CD1c-positive myeloid dendritic cell (primary cell): ENCODE measurements around the gene NUTM2F.
A peak's percentile ranks its signal among the peaks of the same experiment; 100 is the strongest.
"Not testable (repeated sequence)": the region's sequence is repeated elsewhere in the genome, so short reads cannot be mapped to it uniquely, and the experiment has no call there.

Experiments used
- DNase-seq: peaks from one replicate; pipeline ENCODE4 v3.0.0-alpha.2; 2016; ENCODE audit errors: extremely low spot score

The NUTM2F gene

GRCh38 chr9:94328544-94328943 lies at the start of gene NUTM2F:
Gene NUTM2F, minus strand, starts transcription at chr9:94328644. Its CDS starts 21 bp downstream, at chr9:94328623.
- not testable (repeated sequence) for DNase-seq

GRCh38 chr9:94375197-94375596 lies 46.8 kb upstream of the NUTM2F start:
- DNase-seq = peak; percentile 30

GRCh38 chr9:94374176-94375056 lies 46.0 kb upstream of the NUTM2F start:
- DNase-seq = peak; percentile 93

GRCh38 chr9:94373779-94374175 lies 45.3 kb upstream of the NUTM2F start:
- not testable (repeated sequence) for DNase-seq

GRCh38 chr9:94370266-94370665 lies 41.8 kb upstream of the NUTM2F start:
- not testable (repeated sequence) for DNase-seq

GRCh38 chr9:94364093-94364614 lies 35.7 kb upstream of the NUTM2F start:
- DNase-seq = not testable (repeated sequence)

- not testable (repeated sequence) for DNase-seq
Measured at GRCh38 chr9:94357158-94357557, 28.7 kb upstream of the NUTM2F start.

- DNase-seq = not testable (repeated sequence)
Measured at GRCh38 chr9:94351901-94352723, 23.7 kb upstream of the NUTM2F start.

GRCh38 chr9:94348754-94349153 lies 20.3 kb upstream of the NUTM2F start:
- DNase-seq = not testable (repeated sequence)

DNA sequence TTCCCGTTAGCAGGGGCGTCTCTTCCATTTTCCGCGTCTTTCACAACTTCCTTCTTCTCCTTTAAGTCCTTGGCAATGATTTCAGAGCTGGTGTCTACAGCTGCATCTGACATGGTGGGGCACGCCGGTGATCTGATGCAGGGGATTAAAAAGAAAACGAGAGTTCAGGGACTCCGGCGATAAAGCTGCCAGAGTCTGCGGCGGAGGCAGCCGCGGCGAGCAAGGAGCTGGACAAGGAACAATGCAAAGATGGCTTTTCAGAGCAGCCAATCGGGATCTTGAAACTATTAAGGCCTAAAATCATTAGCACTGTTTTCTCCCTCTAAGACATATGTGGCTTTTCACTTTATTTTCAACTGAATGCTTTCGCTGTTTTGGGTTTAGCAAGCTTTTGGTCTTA lies 19.0 kb upstream of the NUTM2F start:
- DNase-seq = not testable (repeated sequence)

DNA sequence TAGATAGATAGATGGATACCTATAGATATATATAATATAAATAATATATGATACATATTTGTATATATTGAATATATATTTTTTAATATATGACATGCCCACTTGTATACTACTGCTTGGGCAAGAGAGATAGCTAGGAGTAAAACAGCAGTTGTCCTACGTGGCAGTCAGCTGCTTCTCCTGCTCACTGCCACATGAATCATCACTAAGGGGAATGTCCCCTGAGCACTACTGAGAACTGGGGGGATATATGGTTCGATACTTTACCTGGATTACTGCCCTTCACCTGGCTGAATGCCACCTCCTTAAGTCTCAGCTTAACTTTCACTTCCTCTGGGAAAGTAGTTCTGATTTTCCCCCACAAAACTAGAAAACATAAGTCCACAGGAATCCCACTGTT lies 13.3 kb upstream of the NUTM2F start:
- DNase-seq = not testable (repeated sequence)

GRCh38 chr9:94340750-94341149 lies 12.3 kb upstream of the NUTM2F start:
- not testable (repeated sequence) for DNase-seq

DNA sequence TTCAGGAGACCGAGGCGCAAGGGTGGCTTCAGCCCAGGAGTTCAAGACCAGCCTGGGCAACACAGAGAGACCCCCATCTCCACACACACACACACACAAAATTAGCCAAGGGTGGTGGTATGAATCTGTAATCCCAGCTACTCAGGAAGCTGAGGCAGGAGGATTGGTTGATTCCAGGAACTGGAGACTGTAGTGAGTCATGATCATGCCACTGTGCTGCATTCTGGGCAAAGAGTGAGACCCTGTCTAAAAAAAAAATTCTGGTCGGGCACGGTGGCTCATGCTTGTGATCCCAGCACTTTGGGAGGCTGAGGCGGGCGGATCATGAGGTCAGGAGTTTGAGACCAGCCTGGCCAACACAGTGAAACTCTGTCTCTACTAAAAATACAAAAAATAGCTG lies 11.2 kb upstream of the NUTM2F start:
- DNase-seq = peak; percentile 0

DNA sequence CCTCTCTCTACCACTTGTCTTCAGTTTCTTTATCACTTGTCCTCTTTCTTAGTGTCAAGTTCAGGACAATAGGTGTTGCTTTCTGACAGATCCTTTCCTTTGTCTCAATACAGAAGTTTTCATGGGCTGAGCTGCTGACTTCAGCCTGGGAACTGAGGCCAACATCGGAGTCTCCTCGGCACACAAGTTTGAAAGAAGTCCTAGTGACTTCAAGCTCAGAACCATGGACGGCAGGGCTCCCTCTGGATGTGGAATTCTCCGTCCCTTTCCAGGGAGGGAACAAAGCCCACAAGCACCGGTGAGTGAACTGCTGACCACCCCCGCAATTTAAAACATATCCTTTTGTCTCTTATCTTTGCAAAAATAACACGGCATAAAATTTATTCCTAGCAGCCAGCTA lies 10.3 kb upstream of the NUTM2F start:
- DNase-seq = not testable (repeated sequence)

DNA sequence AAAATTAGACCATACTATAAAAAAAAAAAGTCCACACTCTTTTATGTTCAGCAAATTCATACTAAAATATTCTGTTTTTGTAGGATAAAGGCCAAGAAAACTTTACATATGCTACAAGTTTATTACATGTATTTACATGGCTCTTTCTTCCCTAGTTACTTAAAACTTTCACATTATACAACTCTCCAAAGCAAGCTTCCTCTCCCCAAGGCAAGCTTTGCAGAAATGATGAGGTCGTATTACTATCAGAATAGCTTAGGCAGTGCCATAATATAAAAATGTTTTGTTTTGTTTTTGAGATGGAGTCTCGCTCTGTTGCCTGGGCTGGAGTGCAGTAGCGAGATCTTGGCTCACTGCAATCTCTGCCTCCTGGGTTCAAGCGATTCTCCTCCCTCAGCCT lies 8.0 kb upstream of the NUTM2F start:
- not testable (repeated sequence) for DNase-seq

DNA sequence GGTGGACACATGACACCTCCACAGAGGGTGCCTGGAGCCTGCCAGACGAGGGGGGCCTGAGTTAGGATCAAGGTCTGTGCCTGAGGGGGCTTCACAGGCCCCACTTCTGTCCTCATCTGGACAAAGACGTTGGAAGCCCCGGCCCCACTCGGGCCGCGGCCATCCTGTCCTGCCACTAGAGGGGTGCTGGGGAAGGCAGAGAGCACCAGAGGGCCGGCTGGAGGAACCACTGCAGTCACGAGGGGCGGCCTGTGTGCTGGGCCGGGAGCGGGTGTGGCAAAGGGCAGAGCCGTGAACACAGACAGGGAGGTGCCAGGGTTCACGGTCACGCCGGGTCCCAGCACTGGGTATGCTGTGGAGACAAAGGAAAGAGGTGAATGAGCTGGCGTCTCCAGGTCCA lies 2.9 kb downstream of the NUTM2F start:
- DNase-seq = not testable (repeated sequence)

DNA sequence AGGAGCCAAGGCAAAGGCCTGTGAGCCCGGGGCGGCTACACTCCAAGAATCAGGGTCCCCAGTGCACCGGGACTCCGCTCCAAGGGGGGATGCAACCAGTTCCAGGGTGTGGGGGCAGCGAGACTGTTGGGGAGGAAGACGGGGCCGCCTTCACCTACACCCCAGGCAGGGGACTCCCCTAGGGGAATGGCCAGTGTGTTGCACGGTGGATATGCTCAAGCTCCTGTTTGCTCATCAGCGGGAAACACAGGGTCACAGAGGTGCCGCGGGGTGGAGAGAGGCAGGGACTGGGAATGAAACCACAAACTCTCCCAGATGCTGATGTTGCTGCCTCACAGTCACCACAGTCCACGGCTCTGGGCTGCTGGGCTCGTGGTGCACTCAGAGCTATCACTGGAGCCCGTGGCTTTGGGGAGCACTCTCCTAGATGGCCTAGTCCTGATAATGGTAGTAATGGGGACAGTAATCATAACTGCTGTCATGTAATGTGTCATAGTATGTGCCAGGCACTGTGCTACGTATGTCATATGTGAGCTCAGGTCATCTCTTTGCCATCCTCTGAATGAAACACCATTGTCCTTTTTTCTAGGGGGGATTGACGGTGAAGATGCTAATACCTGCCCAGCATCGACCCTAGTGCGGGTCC lies 5.2 kb downstream of the NUTM2F start:
- DNase-seq = not testable (repeated sequence)

GRCh38 chr9:94322342-94322940 lies 6.0 kb downstream of the NUTM2F start:
- DNase-seq = not testable (repeated sequence)

- DNase-seq = not testable (repeated sequence)
Measured at GRCh38 chr9:94317949-94318657, 10.3 kb downstream of the NUTM2F start.

DNA sequence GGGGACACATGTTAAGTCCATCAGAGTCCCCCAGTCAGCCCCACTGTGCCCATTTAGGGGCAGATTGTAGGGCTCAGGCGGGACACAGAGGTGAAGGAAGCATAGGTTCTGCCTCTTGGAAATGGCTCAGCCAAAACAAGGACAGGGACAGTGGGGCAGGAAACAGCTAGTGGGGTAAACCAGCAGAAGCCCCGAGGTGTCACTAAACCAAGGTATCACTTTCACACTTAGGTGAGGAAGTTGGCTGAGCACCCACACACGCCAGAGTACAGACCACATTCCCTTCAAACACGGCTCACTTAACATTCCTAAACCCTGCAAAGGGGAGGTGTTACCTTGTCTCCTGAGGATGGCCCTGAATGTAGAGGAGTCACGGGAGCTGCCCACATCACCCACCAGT lies 12.2 kb downstream of the NUTM2F start:
- DNase-seq = not testable (repeated sequence)
